Tibial artery (tissue), 4 donors: Measurements from ENCODE around the gene EVA1C.

ENCODE experiments used
- DNase-seq, 2 donors: peaks; one replicate each; pipeline ENCODE4 v3.0.0-alpha.2; 2019
- H3K27ac ChIP-seq, 2 donors: fragments of 200-600 bp; sonication (generic) in 1 of 2; 1 replicate in 1 of 2; 2 replicates in 1 of 2; pipeline ENCODE4 v1.5.1; 2018 to 2019; ENCODE audit warnings: mild to moderate bottlenecking in 1 of 2
- H3K27me3 ChIP-seq, 2 donors: fragments of 200-600 bp; sonication (generic) in 1 of 2; one replicate each; pipeline versions ENCODE4 v1.5.1 to v1.6.0; 2016 to 2019
- H3K36me3 ChIP-seq, 3 donors: fragments of 200-600 bp; sonication (generic) in 2 of 3; one replicate each; pipeline ENCODE4 v1.5.1; 2016 to 2019; ENCODE audit warnings: mild to moderate bottlenecking in 2 of 3
- H3K4me1 ChIP-seq, 4 donors: fragments of 200-600 bp; sonication (generic) in 2 of 4; 1 replicate in 3 of 4; 2 replicates in 1 of 4; pipeline ENCODE4 v1.5.1; 2016 to 2019
- H3K4me3 ChIP-seq, 2 donors: fragments of 200-600 bp; sonication (generic) in 1 of 2; 1 replicate in 1 of 2; 2 replicates in 1 of 2; pipeline ENCODE4 v1.5.1; 2018 to 2019; ENCODE audit warnings: mild to moderate bottlenecking in 2 of 2
- H3K9me3 ChIP-seq, 3 donors: fragments of 200-600 bp; sonication (generic) in 1 of 3; one replicate each; pipeline ENCODE4 v1.5.1; 2016 to 2019
- CTCF ChIP-seq, 2 experiments: fragments of 200-600 bp in 1 of 2; fragments of 450-650 bp in 1 of 2; IDR thresholded peaks; one replicate each; pipeline ENCODE4 v1.5.1; 2017 to 2019; ENCODE audit warnings: antibody characterized with exemption in 2 of 2, mild to moderate bottlenecking in 1 of 2, moderate library complexity in 1 of 2
- intact Hi-C: fragments of 100-400 bp; cut with DNase I; formaldehyde crosslinking; loops from one replicate; pipeline ENCODE4 v1.15.0; 2023; ENCODE audit warnings: low total_unique reads

Gene EVA1C

GRCh38 chr21:32377991-32378390 lies 34.5 kb upstream of the EVA1C start:
- H3K9me3 ChIP-seq: no peaks in the 10 kb centered on the region
- H3K4me3 ChIP-seq: no peak overlapping the region
- H3K27me3 ChIP-seq: no peaks in the 10 kb centered on the region
- no peak for TF ChIP-seq CTCF (IDR thresholded peaks at IDR 0.05)
- H3K4me1 ChIP-seq: peaks cover 0 to 16% (median 0%) of the 10 kb centered on the region in 4 donors
- peak overlapping the region; percentile 30 to 36 for H3K27ac ChIP-seq
- peaks cover 14 to 74% (median 42%) of the 10 kb centered on the region in 3 donors for H3K36me3 ChIP-seq
- intact Hi-C loops: no loop called here
- DNase-seq: no peak

GRCh38 chr21:32378956-32379355 lies 33.5 kb upstream of the EVA1C start:
- H3K27ac ChIP-seq: peak overlapping the region; percentile 30 to 36
- no peak for DNase-seq
- peaks cover 24 to 83% (median 48%) of the 10 kb centered on the region in 3 donors for H3K36me3 ChIP-seq
- no peak overlapping the region for H3K4me3 ChIP-seq
- peaks cover 0 to 18% (median 0%) of the 10 kb centered on the region in 4 donors for H3K4me1 ChIP-seq
- H3K9me3 ChIP-seq: no peaks in the 10 kb centered on the region
- intact Hi-C loops: no loop called here
- TF ChIP-seq CTCF (IDR thresholded peaks at IDR 0.05): no peak
- H3K27me3 ChIP-seq: no peaks in the 10 kb centered on the region

- no peaks in the 10 kb centered on the region for H3K9me3 ChIP-seq
- H3K4me3 ChIP-seq: no peak overlapping the region
- no peaks in the 10 kb centered on the region for H3K27me3 ChIP-seq
- no peak for DNase-seq
- H3K4me1 ChIP-seq: peaks cover 0 to 18% (median 0%) of the 10 kb centered on the region in 4 donors
- H3K27ac ChIP-seq: peak overlapping the region; percentile 30 to 64
- TF ChIP-seq CTCF (IDR thresholded peaks at IDR 0.05): no peak
- peaks cover 25 to 82% (median 50%) of the 10 kb centered on the region in 3 donors for H3K36me3 ChIP-seq
- intact Hi-C loops: no loop called here
Observed at GRCh38 chr21:32380940-32381339, 31.6 kb upstream of the EVA1C start.

GRCh38 chr21:32381571-32381970 lies 30.9 kb upstream of the EVA1C start:
- H3K9me3 ChIP-seq: no peaks in the 10 kb centered on the region
- H3K4me1 ChIP-seq: peaks cover 0 to 24% (median 1%) of the 10 kb centered on the region in 4 donors
- peaks cover 25 to 76% (median 48%) of the 10 kb centered on the region in 3 donors for H3K36me3 ChIP-seq
- intact Hi-C loops: no loop called here
- no peak for TF ChIP-seq CTCF (IDR thresholded peaks at IDR 0.05)
- DNase-seq: no peak
- no peaks in the 10 kb centered on the region for H3K27me3 ChIP-seq
- H3K27ac ChIP-seq: peak overlapping the region; percentile 49 to 64
- no peak overlapping the region for H3K4me3 ChIP-seq

- Histone ChIP-seq H3K4me3 (no peak overlapping the region), H3K36me3 (peaks cover 25 to 70% (median 46%) of the 10 kb centered on the region in 3 donors), H3K27ac (peak overlapping the region; percentile 49 to 64), H3K9me3 (no peaks in the 10 kb centered on the region), H3K27me3 (no peaks in the 10 kb centered on the region), H3K4me1 (peaks cover 0 to 30% (median 6%) of the 10 kb centered on the region in 4 donors)
- DNase-seq: no peak
- no peak for TF ChIP-seq CTCF (IDR thresholded peaks at IDR 0.05)
- intact Hi-C loops: no loop called here
Observed at GRCh38 chr21:32382108-32382644, 30.3 kb upstream of the EVA1C start.
